WI38 (cell line): ENCODE data around the gene LRRK1.

Source experiments
- H3K4me3 ChIP-seq: 2 replicates; pipeline ENCODE4 v1.5.1; 2011; ENCODE audit warnings: low read depth, mild to moderate bottlenecking, control low read depth, low read length
- CTCF ChIP-seq: IDR thresholded peaks from 2 replicates; pipeline ENCODE4 v1.5.1; 2012; ENCODE audit warnings: low read depth, mild to moderate bottlenecking, control low read depth, low read length

Gene LRRK1

GRCh38 chr15:101019366-101019896 is 100.3 kb downstream of the LRRK1 start:
- no peak overlapping the region for H3K4me3 ChIP-seq
- TF ChIP-seq CTCF = no peak

GRCh38 chr15:101020451-101020850 is 101.3 kb downstream of the LRRK1 start:
- no peak overlapping the region for H3K4me3 ChIP-seq
- no peak for TF ChIP-seq CTCF

- TF ChIP-seq CTCF = no peak
- no peak overlapping the region for H3K4me3 ChIP-seq
Observed at GRCh38 chr15:101020945-101021344, 101.8 kb downstream of the LRRK1 start.

- TF ChIP-seq CTCF = no peak
- H3K4me3 ChIP-seq = no peak overlapping the region
Observed at GRCh38 chr15:101022306-101022705, 103.1 kb downstream of the LRRK1 start.

- TF ChIP-seq CTCF = no peak
Observed at GRCh38 chr15:101022876-101023275, 103.7 kb downstream of the LRRK1 start.

GRCh38 chr15:101023501-101024072 is 104.4 kb downstream of the LRRK1 start:
- no peak for TF ChIP-seq CTCF
- no peak overlapping the region for H3K4me3 ChIP-seq

More at GRCh38 chr15:101022876-101023275, 103.7 kb downstream of the LRRK1 start:
- no peak overlapping the region for H3K4me3 ChIP-seq

- H3K4me3 ChIP-seq = no peak overlapping the region
- TF ChIP-seq CTCF = no peak
Observed at GRCh38 chr15:101024073-101024695, 105.0 kb downstream of the LRRK1 start.
